ENCODE measurements around the gene INTS1.
A peak's percentile ranks its signal among the peaks of the same experiment; 100 is the strongest.
"Not testable (repeated sequence)": the region's sequence is repeated elsewhere in the genome, so short reads cannot be mapped to it uniquely, and the experiment has no call there.

The INTS1 gene

GRCh38 chr7:1445341-1445740, 58.8 kb downstream of the INTS1 start:
- DNase-seq (ENCODE audit: low read depth): no peak

DNA sequence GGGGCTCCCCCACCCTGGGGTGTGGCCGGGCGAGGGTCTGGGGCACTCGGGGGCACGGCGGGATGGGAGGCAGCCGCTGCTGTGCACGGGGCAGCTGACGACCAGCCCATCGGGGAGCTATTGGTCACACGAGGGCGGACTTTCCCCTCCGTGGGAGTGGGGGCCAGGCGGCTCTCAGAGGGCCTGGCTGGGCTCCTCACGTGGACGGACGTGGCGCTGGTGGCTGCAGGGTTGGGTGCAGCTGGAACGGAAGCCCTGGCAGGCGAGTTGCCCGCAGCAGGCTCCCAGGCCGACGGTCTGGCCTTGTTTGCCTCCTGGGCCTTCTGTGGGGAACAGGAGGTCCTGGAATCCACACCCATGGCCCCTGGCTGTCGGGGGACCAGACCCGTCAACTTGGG, 59.3 kb downstream of the INTS1 start:
- DNase-seq (ENCODE audit: low read depth): no peak

DNA sequence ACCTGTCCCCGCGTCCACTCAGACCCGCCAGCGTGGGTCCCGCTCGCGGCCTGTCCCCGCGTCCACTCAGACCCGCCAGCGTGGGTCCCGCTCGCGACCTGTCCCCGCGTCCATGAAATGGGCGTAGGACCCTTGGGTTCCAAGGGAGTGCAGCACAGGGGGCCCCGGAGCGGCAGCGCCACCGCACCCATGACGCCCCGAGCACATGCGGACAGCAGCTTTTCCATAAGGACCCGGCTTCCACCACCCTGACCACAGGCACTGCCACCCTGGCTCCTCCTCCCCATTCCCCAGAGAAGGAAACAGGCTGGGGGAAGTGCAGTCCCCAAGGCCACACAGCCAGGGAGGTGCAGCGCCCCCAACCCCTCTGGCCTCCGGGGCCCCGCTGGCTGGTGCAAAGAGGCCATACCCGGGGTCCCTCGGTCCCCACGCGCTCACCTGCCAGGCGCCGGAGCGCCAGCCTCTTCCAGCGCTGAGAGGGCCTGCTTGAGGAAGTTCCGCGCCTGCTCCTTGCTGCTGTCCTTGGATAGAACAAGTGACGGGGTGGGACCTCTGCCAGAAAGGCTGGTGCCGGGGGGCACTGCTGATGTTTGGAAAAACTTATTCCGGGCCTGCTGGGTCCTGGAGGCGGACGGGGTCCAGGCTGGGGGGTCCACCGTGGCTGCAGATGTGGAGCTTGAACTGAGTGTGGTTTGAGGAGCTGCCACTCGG, 59.8 kb downstream of the INTS1 start:
- no peak for DNase-seq (ENCODE audit: low read depth)

- not testable (repeated sequence) for DNase-seq (ENCODE audit: low read depth)
These were observed 60.5 kb downstream of the INTS1 start for GRCh38 chr7:1443587-1444200.

DNA sequence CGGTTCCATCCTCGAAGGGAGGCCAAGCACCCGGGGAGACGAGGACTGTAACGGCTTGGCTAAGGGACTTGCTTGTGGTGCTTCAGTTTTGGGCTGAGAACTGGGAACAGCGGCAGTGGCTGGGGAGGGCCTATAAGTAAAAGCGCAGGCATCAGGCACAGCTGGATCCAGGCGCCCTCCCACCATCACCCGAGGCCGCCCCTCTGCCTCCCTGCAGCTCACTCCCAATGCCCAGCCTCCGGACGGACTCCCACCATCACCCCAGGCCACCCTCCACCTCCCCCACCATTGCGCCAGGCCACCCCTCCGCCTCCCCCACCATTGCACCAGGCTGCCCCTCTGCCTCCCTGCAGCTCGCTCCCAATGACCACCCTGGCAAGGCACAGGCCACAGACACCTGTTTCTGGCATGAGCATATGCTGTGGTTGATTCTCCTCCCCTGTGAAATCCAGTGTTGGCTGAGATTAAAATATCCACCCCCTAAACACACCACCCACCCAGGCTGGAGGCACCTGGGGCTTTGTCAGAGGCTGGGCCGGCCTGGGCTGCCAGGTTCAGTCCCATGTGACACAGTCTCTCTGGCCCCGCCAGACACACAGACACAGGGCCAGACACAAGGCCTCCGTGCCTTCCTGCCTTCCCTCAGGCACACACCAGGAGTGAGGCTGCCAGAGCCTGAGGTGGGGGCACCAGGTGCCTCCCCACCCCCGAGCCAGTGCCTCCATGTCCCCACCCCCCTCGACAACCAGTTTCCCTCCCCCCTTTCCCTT, 61.6 kb downstream of the INTS1 start:
- DNase-seq (ENCODE audit: low read depth): no peak

DNA sequence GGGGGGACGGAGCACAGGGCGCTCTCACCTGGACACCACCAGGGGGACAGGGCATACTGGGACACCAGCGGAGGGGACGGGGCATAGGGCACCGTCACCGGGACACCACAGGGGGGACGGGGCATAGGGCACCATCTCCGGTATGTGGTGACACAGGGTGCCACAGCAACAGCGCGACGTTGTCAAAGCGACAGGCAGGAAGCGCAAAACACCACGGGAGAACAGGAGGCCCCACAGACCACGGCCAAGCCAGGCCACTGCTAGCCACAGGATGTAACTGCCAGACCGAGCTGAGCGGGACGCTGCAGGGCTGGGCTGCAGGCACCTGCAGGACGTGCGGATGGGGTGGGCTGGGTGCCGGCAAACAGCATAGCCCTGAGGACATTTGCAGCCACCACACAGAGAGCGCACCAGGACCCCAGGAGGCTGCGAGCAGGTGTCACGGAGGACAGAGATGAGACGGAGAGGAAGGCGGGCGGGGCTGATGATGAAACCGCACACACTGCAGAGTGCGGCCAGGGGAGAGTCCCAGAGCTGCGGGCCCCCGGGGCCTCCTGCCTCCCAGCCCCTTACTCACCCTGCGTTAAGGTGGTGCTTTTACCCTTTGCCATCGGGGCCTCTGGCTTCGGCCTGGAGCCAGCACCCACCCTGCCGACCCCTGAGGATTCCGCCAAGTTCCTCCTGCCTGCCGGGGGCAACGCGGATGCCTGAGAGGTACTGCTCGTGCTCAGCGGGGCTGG, 62.4 kb downstream of the INTS1 start:
- no peak for DNase-seq (ENCODE audit: low read depth)

DNA sequence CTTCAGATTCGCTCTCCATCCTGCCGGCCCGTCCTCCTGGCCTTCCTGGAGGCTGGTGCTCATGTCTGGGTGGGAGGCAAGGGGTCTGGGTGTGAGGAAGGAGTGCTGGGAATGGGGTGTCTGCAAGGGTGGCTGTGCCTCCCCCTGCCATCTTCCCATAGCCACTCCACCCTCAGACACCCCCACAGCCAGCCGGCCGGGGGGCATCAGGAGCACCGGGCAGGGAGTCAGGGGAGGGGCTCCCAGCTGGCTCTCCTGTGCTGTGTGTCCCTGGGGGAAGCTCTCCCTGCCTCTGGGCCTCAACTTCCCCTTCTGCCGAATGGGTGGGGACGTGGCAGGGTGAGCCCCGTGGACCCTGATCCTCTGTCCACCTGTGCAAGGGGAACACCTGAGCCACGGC, 63.6 kb downstream of the INTS1 start:
- DNase-seq (ENCODE audit: low read depth): no peak

DNA sequence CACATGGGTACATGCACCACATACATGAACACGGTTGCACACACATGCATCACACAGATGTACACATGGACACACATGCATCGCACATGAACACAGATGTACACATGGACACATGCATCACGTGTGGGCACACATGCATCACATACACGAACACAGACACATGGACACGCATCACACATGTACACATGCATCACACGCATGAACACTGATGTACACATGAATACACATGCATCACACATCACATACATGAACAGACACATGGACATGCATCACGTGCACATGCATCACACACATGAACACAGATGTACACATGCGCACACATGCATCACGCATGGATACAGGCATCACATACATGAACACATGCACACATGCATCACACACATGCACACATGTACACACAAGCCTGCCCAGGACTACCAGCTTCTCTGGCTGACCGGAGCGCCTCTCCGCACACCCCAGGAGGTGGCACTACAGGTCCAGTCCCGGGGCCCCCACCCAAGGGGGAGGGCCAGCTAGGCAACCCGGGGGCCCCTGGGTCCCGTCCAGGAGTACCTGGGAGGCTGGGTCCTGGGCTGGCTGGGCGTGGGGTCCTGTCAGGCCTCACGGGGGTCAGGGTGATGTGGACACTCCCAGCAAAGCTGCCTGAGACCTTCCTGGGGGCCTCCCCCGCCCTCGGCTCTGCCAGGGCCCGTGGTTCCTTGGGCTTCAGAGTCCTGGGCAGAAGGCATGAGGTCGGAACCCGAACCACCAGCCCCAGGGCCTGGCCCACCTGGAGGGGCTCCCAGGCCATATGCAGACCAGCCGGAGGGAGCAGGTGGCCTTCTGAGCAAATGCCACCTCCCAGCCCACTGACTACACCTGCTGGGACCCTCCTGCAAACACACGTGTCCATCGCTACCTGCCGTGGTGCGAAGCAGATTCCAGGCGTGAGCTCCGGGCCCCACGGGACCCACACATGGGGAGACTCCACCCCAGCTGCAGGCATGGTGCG, 64.5 kb downstream of the INTS1 start:
- DNase-seq (ENCODE audit: low read depth): no peak

DNA sequence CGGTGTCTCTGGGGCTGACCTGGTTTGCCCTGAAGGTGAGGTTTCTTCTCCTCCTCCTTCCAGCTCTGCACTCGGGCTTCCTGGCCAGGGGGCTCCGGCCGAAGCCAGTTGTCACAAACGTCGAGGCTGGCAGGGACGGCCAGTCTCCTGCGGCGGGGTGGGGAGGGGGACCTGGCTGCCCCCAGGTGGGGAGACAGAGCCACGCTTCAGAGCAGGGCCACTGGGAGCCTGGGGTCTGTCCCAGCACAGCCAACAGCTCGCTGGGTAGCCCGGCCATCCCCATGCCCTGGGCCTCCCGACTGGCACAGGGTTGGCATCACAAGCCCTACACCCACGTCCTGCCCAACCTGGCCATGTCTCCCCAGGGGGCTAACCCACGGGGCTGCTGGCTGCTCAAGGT, 65.4 kb downstream of the INTS1 start:
- DNase-seq (ENCODE audit: low read depth): no peak

DNA sequence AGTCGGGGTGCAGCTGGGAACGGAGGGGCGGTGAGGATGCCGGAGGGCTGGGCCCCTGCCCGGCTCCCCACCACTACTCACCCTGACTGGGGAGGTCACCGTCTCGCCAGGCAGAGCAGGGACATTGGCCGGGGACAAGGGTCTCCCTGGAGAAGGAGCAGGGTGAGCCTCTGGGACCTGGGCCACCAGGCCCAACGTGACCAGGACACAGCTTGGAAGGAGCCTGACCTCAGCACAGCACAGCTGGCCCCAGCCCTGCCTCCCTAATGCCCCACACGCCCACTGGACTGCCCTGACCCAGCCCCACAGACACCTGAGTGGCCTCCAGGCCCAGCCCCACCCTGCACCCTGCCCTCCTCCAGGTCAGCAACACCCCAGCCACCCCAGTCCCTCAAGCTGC, 66.0 kb downstream of the INTS1 start:
- no peak for DNase-seq (ENCODE audit: low read depth)

DNA sequence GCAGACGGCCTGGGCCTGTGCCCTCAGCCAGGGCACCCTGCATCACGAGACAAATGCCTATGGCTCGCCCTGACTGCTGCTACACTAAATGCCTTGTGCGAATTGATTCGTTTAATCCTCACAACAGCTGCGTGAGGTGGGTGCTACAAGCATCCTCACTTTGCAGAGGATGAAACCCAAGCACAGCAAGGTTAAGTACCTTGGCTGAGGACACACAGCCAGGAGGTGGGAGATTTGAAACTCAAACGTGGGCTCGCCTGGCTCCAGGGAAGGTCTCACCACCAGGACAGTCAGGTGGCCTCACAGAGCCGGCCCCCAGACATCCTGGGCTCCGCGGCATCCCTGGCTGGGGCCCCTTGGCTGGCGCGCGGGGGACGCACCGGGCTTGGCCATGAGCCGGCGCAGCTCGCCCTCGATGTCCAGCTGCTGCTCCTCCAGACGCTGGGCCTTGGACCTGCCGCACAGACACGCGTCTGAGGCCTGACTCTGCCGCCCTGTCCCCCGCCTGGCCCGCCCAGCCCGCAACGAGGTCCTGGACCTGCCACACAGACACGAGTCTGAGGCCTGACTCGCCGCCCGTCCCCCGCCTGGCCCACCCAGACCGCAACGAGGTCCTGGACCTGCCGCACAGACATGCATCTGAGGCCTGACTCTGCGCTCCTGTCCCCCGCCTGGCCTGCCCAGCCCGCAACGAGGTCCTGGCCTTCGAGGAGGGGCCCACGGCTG, 66.9 kb downstream of the INTS1 start:
- no peak for DNase-seq (ENCODE audit: low read depth)

GRCh38 chr7:1436608-1437007, 67.6 kb downstream of the INTS1 start:
- no peak for DNase-seq (ENCODE audit: low read depth)

- DNase-seq (ENCODE audit: low read depth): no peak
These were observed 69.1 kb downstream of the INTS1 start for GRCh38 chr7:1434891-1435670.

DNA sequence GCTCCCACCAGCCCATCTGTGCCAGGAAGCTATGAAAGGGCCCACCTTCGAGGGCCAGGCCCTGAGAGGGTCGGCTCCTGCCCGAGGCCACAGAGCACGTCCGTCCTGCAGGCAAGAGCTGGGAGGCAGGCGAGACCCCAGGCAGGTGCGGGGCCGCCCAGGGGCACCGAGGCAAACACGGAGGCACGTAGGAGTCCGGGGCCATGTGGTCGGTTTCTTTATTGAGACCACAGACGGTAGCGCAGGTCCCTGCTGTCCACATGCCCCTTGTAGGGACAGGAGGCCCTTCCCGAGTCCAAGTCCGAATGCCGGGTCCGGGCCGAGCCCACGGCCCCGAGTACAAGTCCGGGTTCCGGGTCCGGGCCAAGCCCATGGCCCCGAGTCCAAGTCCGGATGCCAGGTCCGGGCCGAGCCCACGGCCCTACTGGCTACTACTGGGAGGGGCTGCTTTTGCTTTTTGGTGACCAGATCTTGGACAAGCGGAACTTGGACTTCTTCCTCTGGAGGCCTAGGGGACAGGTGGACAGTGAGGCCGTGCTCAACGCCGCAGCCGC, 69.9 kb downstream of the INTS1 start:
- no peak for DNase-seq (ENCODE audit: low read depth)

DNA sequence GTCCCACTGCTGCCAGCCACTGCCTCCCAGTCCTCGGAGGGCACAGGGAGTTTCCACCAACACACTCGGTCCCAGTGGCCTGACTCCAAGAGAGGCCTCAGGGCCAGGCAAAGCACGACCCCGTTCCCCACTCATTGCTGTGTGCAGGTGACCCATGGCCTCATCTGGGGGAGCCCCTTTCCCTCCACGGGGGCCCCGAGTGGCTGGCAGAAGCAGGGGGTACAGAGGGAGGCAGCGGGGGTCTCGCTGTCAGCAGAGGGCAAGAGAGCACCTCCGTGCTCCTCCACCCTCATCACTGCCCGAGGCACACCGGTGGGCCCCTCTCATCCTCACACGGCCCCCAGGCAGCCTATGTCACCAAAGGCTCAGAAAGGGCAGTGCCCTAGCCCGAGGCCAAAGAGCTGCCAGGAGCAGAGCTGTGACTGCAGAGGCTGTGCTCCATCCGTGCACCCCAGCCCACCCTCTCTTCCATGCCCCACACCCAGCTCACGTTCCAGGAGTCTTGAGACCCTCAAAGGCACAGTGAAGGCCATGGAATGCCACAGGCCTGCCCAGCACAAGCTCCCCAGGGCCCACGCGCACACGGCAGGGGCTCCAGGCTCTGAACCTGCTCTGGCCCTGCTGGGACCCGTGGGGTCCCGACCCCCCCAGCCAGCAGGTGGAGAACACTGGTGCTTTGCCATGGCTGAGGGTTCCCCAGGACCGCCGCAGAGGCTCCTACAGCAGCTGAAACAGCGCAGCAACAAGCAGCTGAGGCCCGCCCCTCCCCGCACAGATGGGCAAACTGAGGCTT, 70.9 kb downstream of the INTS1 start:
- DNase-seq (ENCODE audit: low read depth): no peak

DNA sequence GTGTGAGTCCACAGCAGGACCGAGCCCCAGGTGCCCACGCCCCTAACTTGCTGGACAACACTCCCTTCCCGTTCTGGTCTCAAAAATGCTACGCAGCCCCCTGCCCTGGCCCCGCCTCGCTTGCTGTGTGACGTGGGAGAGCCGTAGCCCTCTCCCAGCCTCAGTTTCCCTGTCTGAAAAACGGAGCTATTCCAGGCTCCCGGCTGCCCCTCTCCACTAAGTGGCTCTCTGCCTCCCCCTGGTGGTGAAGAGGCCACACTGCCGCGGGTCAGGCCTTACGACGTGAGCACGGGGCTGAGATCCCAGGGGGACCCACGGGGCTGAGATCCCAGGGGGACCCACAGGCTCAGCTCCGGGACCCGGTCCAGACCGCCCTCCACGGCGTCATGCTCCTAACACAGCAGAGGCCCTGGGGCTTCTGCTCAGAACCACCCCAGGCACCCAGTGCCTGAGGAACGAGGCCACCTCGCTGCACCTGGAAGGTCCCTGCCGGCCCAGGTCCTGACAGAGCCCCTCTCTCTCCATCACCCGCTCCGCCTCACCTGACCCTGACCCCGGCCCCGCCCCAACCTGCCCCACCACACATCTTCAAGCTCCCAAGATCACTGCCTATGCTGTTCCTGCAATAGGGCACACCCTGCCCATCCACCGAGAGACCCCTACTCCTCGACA, 71.6 kb downstream of the INTS1 start:
- peak; percentile 36 for DNase-seq (ENCODE audit: low read depth)

GRCh38 chr7:1431634-1432380, 72.4 kb downstream of the INTS1 start:
- no peak for DNase-seq (ENCODE audit: low read depth)
